GM12875 (cell line): ENCODE data around the gene MARCHF6.

ENCODE experiments used
- H3K4me3 ChIP-seq: one replicate; pipeline ENCODE4 v1.5.1; 2011; ENCODE audit warnings: low read depth, low read length, control low read depth
- CTCF ChIP-seq: IDR thresholded peaks from 2 replicates; pipeline ENCODE4 v1.5.1; 2011; ENCODE audit warnings: low read depth, mild to moderate bottlenecking, control low read depth, inconsistent platforms, low read length, moderate library complexity, borderline replicate concordance; ENCODE audit not compliant: insufficient read depth

MARCHF6 gene

GRCh38 chr5:10353241-10354047, at the start of gene MARCHF6:
Gene MARCHF6 (plus strand): TSS chr5:10353695. CDS start chr5:10353899, 204 bp downstream.
- no peak for TF ChIP-seq CTCF
- H3K4me3 ChIP-seq, result peak within 1 kb of the TSS; percentile 59

DNA sequence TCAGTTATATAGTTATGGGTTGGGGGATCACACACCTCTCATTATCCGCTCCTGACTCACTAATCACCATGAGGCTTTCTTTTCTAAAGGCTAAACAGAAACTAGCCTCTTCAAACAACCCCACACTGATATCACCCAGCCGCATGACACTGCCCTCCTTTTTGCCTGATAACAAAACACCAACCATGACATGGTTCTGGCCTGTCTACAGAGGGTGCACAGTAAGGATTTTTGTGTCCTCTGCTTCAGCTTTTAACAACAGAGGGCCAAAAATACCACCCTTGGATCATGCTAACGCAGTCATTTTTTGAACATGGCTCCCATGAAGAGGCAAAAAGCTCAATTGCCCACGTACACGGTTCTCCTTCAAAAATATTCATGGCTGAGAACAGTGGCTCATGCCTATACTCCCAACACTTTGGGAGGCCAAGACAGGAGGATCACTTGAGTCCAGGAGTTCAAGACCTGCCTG, 49.8 kb upstream of the MARCHF6 start:
- H3K4me3 ChIP-seq, result no peak overlapping the region
- TF ChIP-seq CTCF, result no peak

- TF ChIP-seq CTCF, result no peak
- no peak overlapping the region for H3K4me3 ChIP-seq
These were observed 48.6 kb upstream of the MARCHF6 start for GRCh38 chr5:10304932-10305331.

DNA sequence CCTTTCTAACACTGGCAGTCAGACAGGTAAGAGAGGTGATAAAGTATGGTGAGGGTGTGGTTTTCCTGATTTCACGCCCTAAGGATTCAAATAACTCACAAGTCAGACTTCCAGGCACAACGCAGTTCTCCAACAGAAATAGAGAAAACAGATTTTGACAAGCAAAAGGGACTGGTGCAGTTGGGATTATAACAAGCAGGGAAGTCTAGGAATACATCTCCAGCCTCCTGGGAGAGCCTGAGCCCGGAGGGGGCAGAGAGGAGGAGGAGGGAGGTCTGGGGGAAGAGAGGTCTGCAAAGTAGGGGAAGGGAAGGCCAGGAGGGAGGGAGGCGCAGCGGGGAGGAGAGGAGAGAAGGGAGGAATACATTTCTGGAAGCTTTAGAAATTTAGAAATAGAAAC, 47.4 kb upstream of the MARCHF6 start:
- no peak overlapping the region for H3K4me3 ChIP-seq

GRCh38 chr5:10306806-10307205, 46.7 kb upstream of the MARCHF6 start:
- TF ChIP-seq CTCF, result no peak
- no peak overlapping the region for H3K4me3 ChIP-seq

More for the DNA sequence above, 47.4 kb upstream of the MARCHF6 start:
- TF ChIP-seq CTCF, result no peak

- no peak for TF ChIP-seq CTCF
- peak within 1 kb of the TSS; percentile 43 for H3K4me3 ChIP-seq
These were observed 46.0 kb upstream of the MARCHF6 start, which contains the start of gene CMBL for GRCh38 chr5:10307206-10308148. Gene CMBL (minus strand): TSS chr5:10307902. CDS start chr5:10290762, 17,140 bp downstream.

GRCh38 chr5:10308844-10309243, 44.7 kb upstream of the MARCHF6 start:
- no peak for TF ChIP-seq CTCF
- no peak overlapping the region for H3K4me3 ChIP-seq
